SJCRH30 (cell line): Measurements from ENCODE around the gene CIBAR2. TPM values are rescaled to one million over a fixed set of nuclear protein-coding genes. Genes with fewer than 3 reads are reported as not detected.

ENCODE experiments used
- DNase-seq, 2 experiments: peaks; one replicate each; pipeline ENCODE4 v3.0.0-alpha.2; 2015 to 2020
- H3K27ac ChIP-seq: fragments of 250-450 bp; sonication (Bioruptor Pico); 2 replicates; pipeline ENCODE4 v1.5.1; 2020; ENCODE audit warnings: mild to moderate bottlenecking, moderate library complexity
- H3K27me3 ChIP-seq: fragments of 250-450 bp; sonication (Bioruptor Pico); 2 replicates; pipeline ENCODE4 v1.5.1; 2020; ENCODE audit warnings: mild to moderate bottlenecking, moderate library complexity
- H3K36me3 ChIP-seq: fragments of 250-450 bp; sonication (Bioruptor Pico); 2 replicates; pipeline ENCODE4 v1.5.1; 2020; ENCODE audit warnings: mild to moderate bottlenecking, moderate library complexity
- H3K4me1 ChIP-seq: fragments of 250-450 bp; sonication (Bioruptor Pico); 2 replicates; pipeline ENCODE4 v1.5.1; 2020; ENCODE audit warnings: mild to moderate bottlenecking, moderate library complexity
- H3K4me3 ChIP-seq: fragments of 250-450 bp; sonication (Bioruptor Pico); 2 replicates; pipeline ENCODE4 v1.5.1; 2020; ENCODE audit warnings: mild to moderate bottlenecking, moderate library complexity
- H3K9me3 ChIP-seq: fragments of 250-450 bp; sonication (Bioruptor Pico); replicated peaks from 2 replicates; pipeline ENCODE4 v1.5.1; 2020; ENCODE audit warnings: mild to moderate bottlenecking, moderate library complexity
- total RNA-seq: library from RNA; depleted of rRNA; stranded (reverse); fragments of >200 nt; shearing (Covaris generic); gene quantifications from 2 replicates; pipeline ENCODE4 v1.2.3, GENCODE V29; 2014; rRNA removed

Gene CIBAR2
- total RNA-seq, 1 experiment from 2014 or later = 0.04 TPM

GRCh38 chr16:85049706-85050305, 62.5 kb downstream of the CIBAR2 start:
- no peak for DNase-seq
- H3K9me3 ChIP-seq = no peaks in the 10 kb centered on the region

GRCh38 chr16:85048921-85049562, 63.2 kb downstream of the CIBAR2 start:
- H3K27me3 ChIP-seq = no peaks in the 10 kb centered on the region
- no peaks in the 10 kb centered on the region for H3K4me1 ChIP-seq
- no peak for DNase-seq
- no peaks in the 10 kb centered on the region for H3K9me3 ChIP-seq
- H3K4me3 ChIP-seq = no peak overlapping the region
- H3K36me3 ChIP-seq = no peaks in the 10 kb centered on the region
- no peak overlapping the region for H3K27ac ChIP-seq

More at GRCh38 chr16:85049706-85050305, 62.5 kb downstream of the CIBAR2 start:
- H3K4me3 ChIP-seq = no peak overlapping the region
- no peaks in the 10 kb centered on the region for H3K27me3 ChIP-seq
- no peaks in the 10 kb centered on the region; the same call in 1 of the 2 replicates for H3K4me1 ChIP-seq
- no peak overlapping the region for H3K27ac ChIP-seq
- no peaks in the 10 kb centered on the region for H3K36me3 ChIP-seq

Other genes with a start within 250 kb of the CIBAR2 start
- gene ZDHHC7, start 100.9 kb downstream of the CIBAR2 start, total RNA-seq = 18.5 and 20.3 TPM in 2 replicates
- gene KIAA0513, start 84.7 kb downstream of the CIBAR2 start, total RNA-seq = 1.3 and 2.4 TPM in 2 replicates